Stimulated activated CD8-positive, alpha-beta memory T cell treated with anti-CD3 and anti-CD28 coated beads, Interleukin-12 subunit alpha, Interleukin-12 subunit beta, amount 100 ng/mL, for 24 hours (primary cell): ENCODE data around the gene MYOM1.
"Not testable (repeated sequence)": the region's sequence is repeated elsewhere in the genome, so short reads cannot be mapped to it uniquely, and the experiment has no call there.

Source experiments
- DNase-seq: peaks from one replicate; pipeline ENCODE4 v3.0.0-alpha.2; 2020; ENCODE audit errors: extremely low read depth

Gene MYOM1

DNA sequence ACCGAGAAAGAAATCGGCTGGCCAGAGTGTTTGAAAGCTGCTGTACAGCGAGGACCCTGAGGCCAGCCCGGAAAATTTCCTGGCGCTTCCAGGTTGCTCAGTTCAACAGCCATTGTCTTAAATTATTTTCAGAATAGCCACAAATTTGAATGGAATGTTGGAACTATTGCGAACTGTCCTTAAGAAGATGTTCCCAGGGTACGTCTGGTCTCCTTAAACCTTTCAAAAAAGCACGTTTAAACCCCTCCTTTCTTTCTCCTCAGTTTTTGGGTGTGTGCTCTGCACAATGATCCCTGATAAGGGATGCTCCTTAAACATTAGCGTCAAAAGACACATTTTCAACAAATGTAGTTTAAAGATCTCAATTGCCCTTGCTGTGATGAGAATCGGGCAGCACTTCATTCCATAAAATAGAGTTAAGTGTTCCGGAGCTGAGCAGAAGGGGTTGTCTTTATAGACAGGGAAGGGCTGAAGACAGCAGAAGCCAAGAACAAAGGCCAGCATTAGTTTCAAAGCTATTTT is 192.3 kb downstream of the MYOM1 start:
- DNase-seq: no peak

DNA sequence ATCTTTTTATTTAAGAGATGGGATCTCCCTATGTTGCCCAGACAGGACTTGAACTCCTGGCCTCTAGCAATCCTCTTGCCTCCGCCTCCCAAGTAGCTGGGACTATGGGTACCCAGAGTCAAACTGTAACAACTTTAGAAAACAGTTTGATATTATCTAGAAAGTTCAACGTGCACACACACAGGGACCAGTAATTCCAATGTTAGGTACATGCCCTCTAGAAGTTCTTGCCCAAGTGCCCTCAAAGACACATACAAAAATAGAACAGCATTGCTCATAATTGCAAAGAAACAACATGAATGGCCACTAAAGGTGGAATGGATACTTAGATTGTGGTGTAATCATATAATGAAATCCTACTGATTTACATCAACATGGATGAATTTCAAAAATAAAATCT is 194.2 kb downstream of the MYOM1 start:
- no peak for DNase-seq

DNA sequence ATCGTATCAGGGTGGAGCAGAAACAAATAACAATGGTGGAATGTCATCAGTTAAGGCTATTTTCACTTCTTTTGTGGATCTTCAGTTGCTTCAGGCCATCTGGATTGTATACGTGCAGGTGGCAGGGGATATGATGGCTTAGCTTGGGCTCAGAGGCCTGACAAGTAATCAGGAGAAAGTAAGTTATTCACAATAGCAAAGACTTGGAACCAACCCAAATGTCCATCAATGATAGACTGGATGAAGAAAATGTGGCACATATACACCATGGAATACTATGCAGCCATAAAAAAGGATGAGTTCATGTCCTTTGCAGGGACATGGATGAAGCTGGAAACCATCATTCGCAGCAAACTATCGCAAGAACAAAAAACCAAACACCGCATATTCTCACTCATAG is 196.2 kb downstream of the MYOM1 start:
- not testable (repeated sequence) for DNase-seq
